Astrocyte of the spinal cord (primary cell): Measurements from ENCODE around the gene CNTFR.

Source experiments
- DNase-seq: peaks from one replicate; pipeline ENCODE4 v3.0.0; 2011; ENCODE audit warnings: low read depth, low spot score
- H3K4me3 ChIP-seq: 2 replicates; pipeline ENCODE4 v1.5.1; 2011; ENCODE audit warnings: low read depth, mild to moderate bottlenecking, low read length, moderate library complexity
- CTCF ChIP-seq: IDR thresholded peaks from 2 replicates; pipeline ENCODE4 v1.5.1; 2012; ENCODE audit warnings: low read depth, mild to moderate bottlenecking, low read length, inconsistent platforms
- in situ Hi-C: cut with HindIII; loops from 2 replicates; pipeline ENCODE4 v1.10.0; 2017; ENCODE audit warnings: low sequenced_read_pairs

CNTFR gene

GRCh38 chr9:34559624-34560455 is 29.7 kb downstream of the CNTFR start:
- no peak overlapping the region for H3K4me3 ChIP-seq
- in situ Hi-C loops = no loop called here
- TF ChIP-seq CTCF = no peak
- no peak for DNase-seq

DNA sequence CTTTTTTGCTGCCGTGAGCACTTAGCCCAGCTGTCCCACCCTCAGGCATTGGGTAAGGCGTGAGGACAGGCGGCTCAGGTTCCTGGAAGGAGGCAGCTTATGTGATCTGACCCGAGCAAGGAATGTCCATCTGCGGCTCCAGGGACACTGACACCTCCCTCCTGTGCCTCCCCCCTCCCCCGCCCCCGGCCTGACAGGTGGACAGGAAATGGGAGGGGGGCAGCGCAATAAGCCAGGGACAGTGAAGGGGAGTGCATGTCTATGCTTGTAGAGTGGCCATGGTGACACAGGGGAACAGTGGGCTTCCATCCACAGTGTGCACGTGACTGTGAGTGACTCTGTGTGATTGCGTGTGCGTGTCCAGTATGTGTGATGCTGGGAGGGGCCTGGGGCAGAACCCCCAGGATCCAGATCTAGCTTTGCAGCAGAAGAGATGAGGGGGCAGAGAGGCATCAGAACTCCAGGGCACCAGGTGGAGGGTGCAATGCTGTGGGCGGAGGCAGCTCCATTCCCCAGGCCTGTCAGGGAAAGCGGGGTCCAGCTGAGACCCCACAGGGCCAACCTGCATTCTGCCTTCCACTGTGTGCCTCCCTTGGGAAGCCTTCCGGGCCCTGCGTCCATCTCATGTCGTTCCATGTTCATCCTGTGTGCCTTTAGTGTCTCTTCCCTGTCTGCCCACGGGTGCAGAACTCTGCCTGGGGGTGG is 30.5 kb downstream of the CNTFR start:
- H3K4me3 ChIP-seq = no peak overlapping the region
- in situ Hi-C loops = no loop called here
- no peak for TF ChIP-seq CTCF
- no peak for DNase-seq

DNA sequence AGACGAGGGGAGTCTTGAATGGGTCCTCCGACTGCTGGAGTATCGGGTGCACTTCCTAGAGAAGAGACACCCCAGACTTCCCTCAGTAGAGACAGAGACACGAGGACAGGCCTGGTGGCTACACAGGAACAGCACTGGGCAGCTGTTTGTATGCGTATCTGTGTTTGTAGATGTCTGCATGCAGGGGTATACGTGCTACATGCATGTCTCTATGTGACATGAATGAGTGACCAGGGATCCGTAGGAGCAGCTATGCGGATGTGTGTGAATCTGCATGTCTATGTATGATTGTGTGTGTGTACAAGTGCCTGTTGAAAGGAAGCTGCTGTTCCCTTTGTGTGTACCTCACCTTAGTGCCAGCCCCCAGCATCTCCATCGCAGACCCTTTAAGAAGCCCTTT is 31.2 kb downstream of the CNTFR start:
- in situ Hi-C loops = no loop called here
- no peak for TF ChIP-seq CTCF
- no peak for DNase-seq
- H3K4me3 ChIP-seq = no peak overlapping the region

DNA sequence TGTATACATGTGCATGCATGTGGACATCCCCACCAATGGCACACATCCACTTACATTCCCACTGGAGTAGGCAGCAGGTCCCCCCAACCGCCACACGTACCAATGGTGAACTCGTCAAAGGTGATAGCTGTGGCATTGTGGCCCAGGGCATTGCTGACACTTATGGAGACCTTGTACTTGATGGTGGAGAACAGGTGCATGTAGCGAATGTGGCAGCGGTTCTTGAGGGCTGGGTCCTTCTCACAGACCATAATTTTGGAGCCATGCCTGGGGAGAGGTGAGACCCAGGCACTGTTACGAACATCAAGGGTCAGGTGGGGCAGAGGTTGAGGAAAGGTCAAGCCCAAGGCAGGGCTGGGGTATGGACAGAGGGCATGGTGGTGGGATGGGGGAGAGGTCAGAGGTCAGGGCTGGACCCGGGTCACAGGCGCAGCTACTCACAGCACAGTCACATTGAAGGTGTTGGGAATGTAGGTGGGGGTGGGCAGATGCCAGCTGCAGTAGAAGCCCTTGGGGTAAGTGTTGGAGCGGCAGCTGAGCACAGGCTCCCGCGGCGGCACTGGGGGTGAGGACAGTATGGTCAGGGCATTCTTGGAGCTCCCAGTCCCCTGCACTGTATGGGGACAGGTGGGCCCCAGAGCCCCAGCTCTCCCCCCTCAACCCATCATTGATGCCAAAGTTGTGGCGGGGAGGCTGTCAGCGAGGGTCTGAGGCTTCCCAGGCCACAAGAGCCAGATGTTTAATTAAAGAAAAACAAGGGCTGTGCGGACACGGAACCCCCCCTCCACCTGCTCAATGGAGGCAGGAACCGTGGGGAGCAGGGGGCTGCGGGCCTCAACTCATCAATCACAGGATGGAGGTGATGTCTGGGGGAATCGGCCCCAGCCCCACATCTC is 31.9 kb downstream of the CNTFR start:
- H3K4me3 ChIP-seq = no peak overlapping the region
- in situ Hi-C loops = no loop called here
- DNase-seq = no peak
- TF ChIP-seq CTCF = no peak

GRCh38 chr9:34556949-34557348 is 32.6 kb downstream of the CNTFR start:
- no peak overlapping the region for H3K4me3 ChIP-seq
- no peak for TF ChIP-seq CTCF
- no peak for DNase-seq
- in situ Hi-C loops = no loop called here

DNA sequence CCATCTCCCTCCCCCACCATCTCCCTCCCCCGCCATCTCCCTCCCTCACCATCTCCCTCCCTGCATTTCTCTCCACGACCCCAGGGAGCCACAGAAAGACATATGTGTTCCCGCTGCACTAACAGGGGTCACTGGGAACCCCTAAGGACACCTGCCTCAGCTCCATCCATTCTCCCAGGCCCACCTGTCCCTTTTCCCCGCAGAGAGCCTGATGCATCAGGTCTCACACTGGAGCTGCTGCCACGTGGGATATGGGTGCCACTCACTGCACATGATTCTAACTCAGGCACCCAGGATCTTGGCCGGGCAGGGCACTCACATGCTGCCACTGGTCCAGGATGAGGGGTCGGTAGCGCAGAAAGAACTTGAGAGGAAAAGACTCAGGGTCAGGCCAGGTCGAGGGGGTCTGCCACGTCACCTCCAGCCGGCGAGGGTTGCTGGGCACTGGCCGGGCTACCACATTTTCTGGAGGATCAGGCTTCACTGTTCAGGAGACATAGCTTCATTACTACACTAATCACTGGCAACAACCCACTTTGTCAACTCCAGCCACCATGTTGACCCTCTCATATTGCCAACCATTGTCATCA is 33.5 kb downstream of the CNTFR start:
- no peak for DNase-seq
- in situ Hi-C loops = no loop called here
- no peak overlapping the region for H3K4me3 ChIP-seq
- TF ChIP-seq CTCF = no peak
